Naive thymus-derived CD4-positive, alpha-beta T cell (primary cell): ENCODE data around the gene PTPRN2. TPM values are rescaled to one million over a fixed set of nuclear protein-coding genes. Genes with fewer than 3 reads are reported as not detected.

ENCODE experiments used
- ATAC-seq: fragments of 150-1000 bp; cut with Tn5 transposase; 2 replicates; pipeline ENCODE4 v1.10.0; 2021; ENCODE audit warnings: mild to moderate bottlenecking, moderate library complexity
- CTCF ChIA-PET: fragments of 350-600 bp; sonication (Branson Sonifier 250); formaldehyde crosslinking; loops from one replicate; lab custom pipeline; 2021; ENCODE audit warnings: antibody characterized with exemption; lab: Charles Lee
- POLR2A ChIA-PET: fragments of 350-600 bp; sonication (Branson Sonifier 250); formaldehyde crosslinking; loops from one replicate; lab custom pipeline; 2021; ENCODE audit warnings: antibody characterized with exemption, inconsistent platforms; lab: Charles Lee
- DNase-seq, 9 donors: peaks; one replicate each; pipeline versions ENCODE4 v3.0.0 to v3.0.0-alpha.2; 2020 to 2022; ENCODE audit warnings: mixed read lengths in 1 of 9
- H3K27ac ChIP-seq: one replicate; pipeline ENCODE4 v1.7.0; 2013; ENCODE audit warnings: mild to moderate bottlenecking, low read depth, low read length, moderate library complexity
- H3K27me3 ChIP-seq, 2 donors: one replicate each; pipeline ENCODE4 v1.7.0; 2013; ENCODE audit warnings: low read length in 2 of 2, mild to moderate bottlenecking in 2 of 2, moderate library complexity in 2 of 2; ENCODE audit not compliant: control insufficient read depth in 2 of 2, insufficient read depth in 2 of 2
- H3K36me3 ChIP-seq, 3 experiments: 1 replicate in 2 of 3; 2 replicates in 1 of 3; pipeline ENCODE4 v1.7.0; 2013; ENCODE audit warnings: low read length in 3 of 3, mild to moderate bottlenecking in 3 of 3, moderate library complexity in 1 of 3; ENCODE audit not compliant: insufficient read depth in 3 of 3, control insufficient read depth in 2 of 3
- H3K4me1 ChIP-seq, 2 donors: one replicate each; pipeline ENCODE4 v1.7.0; 2013; ENCODE audit warnings: low read length in 2 of 2, mild to moderate bottlenecking in 2 of 2, moderate library complexity in 1 of 2; ENCODE audit not compliant: control insufficient read depth in 2 of 2, insufficient read depth in 2 of 2
- H3K4me3 ChIP-seq: 2 replicates; pipeline ENCODE4 v1.7.0; 2013; ENCODE audit warnings: mild to moderate bottlenecking, low read length
- H3K9me3 ChIP-seq, 3 experiments: 1 replicate in 2 of 3; 2 replicates in 1 of 3; pipeline ENCODE4 v1.7.0; 2013; ENCODE audit warnings: low read length in 3 of 3; ENCODE audit not compliant: control insufficient read depth in 2 of 3
- H3K27ac Mint-ChIP-seq, 9 donors: one replicate each; pipeline ENCODE4 v1.8.0; 2020 to 2022; ENCODE audit warnings: mixed read lengths in 9 of 9, mild to moderate bottlenecking in 8 of 9, moderate library complexity in 5 of 9, inconsistent platforms in 2 of 9
- H3K27me3 Mint-ChIP-seq, 5 donors: one replicate each; pipeline ENCODE4 v1.8.0; 2021 to 2022; ENCODE audit warnings: mixed read lengths in 5 of 5, mild to moderate bottlenecking in 1 of 5
- H3K36me3 Mint-ChIP-seq, 5 donors: one replicate each; pipeline ENCODE4 v1.8.0; 2020 to 2022; ENCODE audit warnings: mixed read lengths in 5 of 5, mild to moderate bottlenecking in 3 of 5, inconsistent platforms in 1 of 5
- H3K4me1 Mint-ChIP-seq, 7 donors: one replicate each; pipeline ENCODE4 v1.8.0; 2020 to 2022; ENCODE audit warnings: mixed read lengths in 7 of 7, mild to moderate bottlenecking in 3 of 7, inconsistent platforms in 1 of 7
- H3K4me3 Mint-ChIP-seq, 10 donors: one replicate each; pipeline ENCODE4 v1.8.0; 2020 to 2022; ENCODE audit warnings: mild to moderate bottlenecking in 10 of 10, mixed read lengths in 10 of 10, moderate library complexity in 6 of 10, inconsistent platforms in 2 of 10
- H3K9me3 Mint-ChIP-seq, 11 donors: one replicate each; pipeline ENCODE4 v1.8.0; 2020 to 2022; ENCODE audit warnings: mixed read lengths in 11 of 11, mild to moderate bottlenecking in 4 of 11, inconsistent platforms in 1 of 11, moderate library complexity in 1 of 11
- intact Hi-C, 2 donors: fragments of 100-400 bp; cut with micrococcal nuclease; formaldehyde crosslinking; loops; one replicate each; pipeline ENCODE4 v1.15.1; 2023
- polyA plus RNA-seq, 2 donors: library from polyadenylated mRNA; unstranded; fragments of 300-500 nt; fragmentation: Illumina TruSeq; gene quantifications; one replicate each; pipeline ENCODE4 v1.2.3, GENCODE V29; 2021
- total RNA-seq, 6 experiments: library from RNA in 5 of 6; stranded (reverse) in 5 of 6; gene quantifications; 1 replicate in 5 of 6; 2 replicates in 1 of 6; pipeline ENCODE4 v1.2.3 and lab custom pipeline; 2021 to 2026

PTPRN2 gene
- total and polyA plus RNA-seq, 7 experiments from 2014 or later: 0.58 to 2.3 (median 1.4) TPM

DNA sequence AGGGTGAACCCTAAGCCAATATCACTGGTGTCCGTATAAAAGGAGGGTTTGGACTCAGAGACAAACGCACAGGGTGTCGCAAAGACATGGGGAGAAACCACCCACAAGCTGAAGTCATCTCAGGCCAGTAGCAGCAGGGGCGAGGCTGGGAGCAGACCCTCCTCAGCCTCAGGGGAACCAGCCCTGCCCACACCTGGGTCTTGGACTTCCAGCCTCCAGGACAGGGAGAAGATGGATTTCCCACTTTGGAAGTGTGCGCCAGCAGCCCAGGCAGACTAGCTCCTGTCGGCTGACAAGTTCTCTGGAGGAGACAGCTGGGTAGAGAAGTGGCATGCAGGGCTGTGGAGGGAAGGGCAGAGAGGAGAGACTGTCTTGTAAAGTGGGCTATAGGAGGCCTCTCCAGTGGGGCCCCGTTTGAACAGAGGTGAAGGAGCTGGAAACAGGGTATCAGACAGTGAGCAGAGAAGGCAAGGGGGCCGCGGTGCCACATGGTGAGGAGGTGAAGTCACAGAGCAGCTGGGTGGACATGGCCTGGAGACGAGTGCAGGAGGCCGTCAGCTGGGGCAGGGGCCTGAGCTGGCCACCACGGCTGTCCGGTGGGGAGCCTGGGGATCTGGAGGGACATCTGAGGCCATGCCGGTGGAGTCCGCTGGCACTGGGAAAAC, 475.6 kb downstream of the PTPRN2 start:
- no peaks in the 10 kb centered on the region for H3K4me1 ChIP-seq
- H3K36me3 Mint-ChIP-seq: peaks cover 0 to 10% (median 0%) of the 10 kb centered on the region in 5 donors
- CTCF ChIA-PET: no interaction called here
- no peak overlapping the region for H3K27ac Mint-ChIP-seq
- H3K36me3 ChIP-seq: no peaks in the 10 kb centered on the region
- H3K27me3 Mint-ChIP-seq: peaks cover 0 to 25% (median 6%) of the 10 kb centered on the region in 5 donors
- no peak overlapping the region for H3K4me3 Mint-ChIP-seq
- no peak overlapping the region for H3K27ac ChIP-seq
- peaks cover 0 to 25% (median 0%) of the 10 kb centered on the region in 3 experiments for H3K9me3 ChIP-seq
- DNase-seq: no peak
- peaks cover 6 to 47% (median 26%) of the 10 kb centered on the region in 11 donors for H3K9me3 Mint-ChIP-seq
- POLR2A ChIA-PET: no interaction called here
- H3K4me3 ChIP-seq: no peak overlapping the region
- peaks cover 0 to 1% (median 0%) of the 10 kb centered on the region in 7 donors for H3K4me1 Mint-ChIP-seq
- intact Hi-C loops: no loop called here
- ATAC-seq: no peak
- no peaks in the 10 kb centered on the region for H3K27me3 ChIP-seq

GRCh38 chr7:158111049-158111751, 476.4 kb downstream of the PTPRN2 start:
- intact Hi-C loops: no loop called here
- Mint-ChIP-seq H3K9me3 (peaks cover 0 to 39% (median 21%) of the 10 kb centered on the region in 11 donors), H3K27me3 (peaks cover 0 to 25% (median 6%) of the 10 kb centered on the region in 5 donors), H3K36me3 (peaks cover 0 to 10% (median 0%) of the 10 kb centered on the region in 5 donors), H3K4me3 (no peak overlapping the region), H3K27ac (no peak overlapping the region), H3K4me1 (peaks cover 0 to 1% (median 0%) of the 10 kb centered on the region in 7 donors)
- Histone ChIP-seq H3K4me3 (no peak overlapping the region), H3K4me1 (no peaks in the 10 kb centered on the region), H3K36me3 (no peaks in the 10 kb centered on the region), H3K27me3 (no peaks in the 10 kb centered on the region), H3K9me3 (peaks cover 0 to 17% (median 0%) of the 10 kb centered on the region in 3 experiments), H3K27ac (no peak overlapping the region)
- ATAC-seq (no peak), DNase-seq (no peak)
- ChIA-PET CTCF (no interaction called here), POLR2A (no interaction called here)

- DNase-seq: no peak
- Histone ChIP-seq H3K36me3 (no peaks in the 10 kb centered on the region), H3K9me3 (peaks cover 0 to 11% (median 0%) of the 10 kb centered on the region in 3 experiments), H3K27me3 (no peaks in the 10 kb centered on the region), H3K27ac (no peak overlapping the region), H3K4me1 (no peaks in the 10 kb centered on the region), H3K4me3 (no peak overlapping the region)
- intact Hi-C loops: no loop called here
- ChIA-PET POLR2A (no interaction called here), CTCF (no interaction called here)
- H3K27ac Mint-ChIP-seq: no peak overlapping the region
- peaks cover 0 to 10% (median 0%) of the 10 kb centered on the region in 5 donors for H3K36me3 Mint-ChIP-seq
- H3K4me3 Mint-ChIP-seq: no peak overlapping the region
- H3K27me3 Mint-ChIP-seq: peaks cover 0 to 25% (median 6%) of the 10 kb centered on the region in 5 donors
- H3K9me3 Mint-ChIP-seq: peaks cover 0 to 34% (median 21%) of the 10 kb centered on the region in 11 donors
- ATAC-seq: no peak
- H3K4me1 Mint-ChIP-seq: peaks cover 0 to 1% (median 0%) of the 10 kb centered on the region in 7 donors
Measured at GRCh38 chr7:158110661-158111048, 477.0 kb downstream of the PTPRN2 start.

DNA sequence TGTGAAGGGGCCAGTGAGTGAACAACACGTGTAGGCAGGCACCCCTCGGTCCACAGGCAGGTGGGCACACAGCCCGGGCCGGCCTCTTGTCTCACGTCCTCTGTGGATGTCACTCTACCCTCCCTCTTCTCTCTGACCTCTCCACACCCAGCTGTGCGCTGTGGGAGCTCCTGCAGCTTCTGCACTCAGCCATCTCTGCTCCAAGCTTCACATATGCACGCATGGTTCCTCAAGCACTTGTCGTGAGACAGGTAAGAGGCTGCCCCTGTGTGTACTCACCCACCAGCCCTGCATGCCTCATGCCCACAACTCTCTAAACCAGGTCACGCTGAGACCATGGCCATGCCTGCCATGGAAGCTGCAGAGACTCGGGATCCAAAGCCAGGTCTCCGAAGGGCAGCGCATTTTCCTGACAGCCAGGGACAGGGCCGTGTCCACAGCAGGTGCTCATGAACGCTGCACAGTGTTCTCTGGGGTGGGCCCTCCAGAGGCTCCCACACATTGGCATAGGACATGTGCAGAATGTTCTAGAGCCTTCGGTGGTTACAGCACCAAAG, 477.5 kb downstream of the PTPRN2 start:
- peaks cover 0 to 10% (median 0%) of the 10 kb centered on the region in 3 experiments for H3K9me3 ChIP-seq
- DNase-seq (no peak), ATAC-seq (no peak)
- Mint-ChIP-seq H3K4me3 (no peak overlapping the region), H3K27ac (no peak overlapping the region), H3K36me3 (peaks cover 0 to 8% (median 0%) of the 10 kb centered on the region in 5 donors), H3K27me3 (peaks cover 0 to 25% (median 6%) of the 10 kb centered on the region in 5 donors), H3K9me3 (peaks cover 0 to 29% (median 18%) of the 10 kb centered on the region in 11 donors), H3K4me1 (peaks cover 0 to 1% (median 0%) of the 10 kb centered on the region in 7 donors)
- no peak overlapping the region for H3K27ac ChIP-seq
- CTCF ChIA-PET: no interaction called here
- H3K4me1 ChIP-seq: no peaks in the 10 kb centered on the region
- H3K27me3 ChIP-seq: no peaks in the 10 kb centered on the region
- POLR2A ChIA-PET: no interaction called here
- no peak overlapping the region for H3K4me3 ChIP-seq
- no peaks in the 10 kb centered on the region for H3K36me3 ChIP-seq
- intact Hi-C loops: no loop called here

DNA sequence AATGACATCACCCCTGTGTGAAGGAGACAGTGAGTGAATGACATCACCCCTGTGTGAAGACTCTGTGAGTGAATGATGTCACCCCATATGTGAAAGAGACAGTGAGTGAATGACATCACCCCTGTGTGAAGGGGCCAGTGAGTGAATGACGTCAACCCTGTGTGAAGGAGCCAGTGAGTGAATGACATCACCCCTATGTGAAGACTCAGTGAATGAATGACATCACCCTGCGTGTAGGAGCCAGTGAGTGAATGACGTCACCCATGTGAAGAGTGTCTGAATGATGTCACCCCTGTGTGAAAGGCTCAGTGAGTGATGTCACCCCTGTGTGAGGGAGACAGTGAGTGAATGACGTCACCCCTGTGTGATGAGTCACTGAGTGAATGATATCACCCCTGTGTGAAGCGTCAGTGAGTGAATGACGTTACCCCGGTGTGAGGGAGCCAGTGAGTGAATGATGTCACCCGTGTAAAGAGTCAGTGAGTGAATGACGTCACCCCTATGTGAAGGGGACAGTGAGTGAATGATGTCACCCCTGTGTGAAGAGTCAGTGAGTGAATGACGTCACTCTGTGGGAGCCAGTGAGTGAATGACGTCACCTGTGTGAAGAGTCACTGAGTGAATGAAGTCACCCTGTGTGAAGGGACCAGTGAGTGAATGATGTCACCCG, 478.1 kb downstream of the PTPRN2 start:
- no peak overlapping the region for H3K4me3 Mint-ChIP-seq
- peaks cover 0 to 5% (median 0%) of the 10 kb centered on the region in 5 donors for H3K36me3 Mint-ChIP-seq
- Histone ChIP-seq H3K36me3 (no peaks in the 10 kb centered on the region), H3K9me3 (peaks cover 0 to 10% (median 0%) of the 10 kb centered on the region in 3 experiments), H3K27me3 (no peaks in the 10 kb centered on the region), H3K4me3 (no peak overlapping the region), H3K27ac (no peak overlapping the region), H3K4me1 (no peaks in the 10 kb centered on the region)
- peaks cover 0 to 25% (median 6%) of the 10 kb centered on the region in 5 donors for H3K27me3 Mint-ChIP-seq
- H3K4me1 Mint-ChIP-seq: peaks cover 0 to 1% (median 0%) of the 10 kb centered on the region in 7 donors
- no peak overlapping the region for H3K27ac Mint-ChIP-seq
- ATAC-seq: no peak
- ChIA-PET CTCF (no interaction called here), POLR2A (no interaction called here)
- intact Hi-C loops: no loop called here
- DNase-seq: no peak
- H3K9me3 Mint-ChIP-seq: peaks cover 0 to 27% (median 14%) of the 10 kb centered on the region in 11 donors

- no peak for ATAC-seq
- ChIA-PET CTCF (no interaction called here), POLR2A (no interaction called here)
- Histone ChIP-seq H3K27ac (no peak overlapping the region), H3K36me3 (no peaks in the 10 kb centered on the region), H3K4me3 (no peak overlapping the region), H3K9me3 (peaks cover 0 to 3% (median 0%) of the 10 kb centered on the region in 3 experiments), H3K27me3 (no peaks in the 10 kb centered on the region), H3K4me1 (no peaks in the 10 kb centered on the region)
- intact Hi-C loops: no loop called here
- Mint-ChIP-seq H3K27ac (no peak overlapping the region), H3K27me3 (peaks cover 0 to 25% (median 6%) of the 10 kb centered on the region in 5 donors), H3K4me1 (peaks cover 0 to 1% (median 0%) of the 10 kb centered on the region in 7 donors), H3K4me3 (no peak overlapping the region), H3K9me3 (peaks cover 0 to 27% (median 13%) of the 10 kb centered on the region in 11 donors), H3K36me3 (peaks cover 0 to 5% (median 0%) of the 10 kb centered on the region in 5 donors)
- DNase-seq: no peak
Measured at GRCh38 chr7:158108646-158109293, 478.9 kb downstream of the PTPRN2 start.
